HepG2 (cell line): Measurements from ENCODE around the gene BPIFB2. TPM values are rescaled to one million over a fixed set of nuclear protein-coding genes. Genes with fewer than 3 reads are reported as not detected.

ENCODE experiments used
- ATAC-seq: fragments of 200-7000 bp; cut with Tn5 transposase; 3 replicates; pipeline ENCODE4 v1.9.1; 2020; ENCODE audit warnings: mild to moderate bottlenecking, moderate library complexity
- BruUV-seq: library from RNA; stranded (reverse); fragments of 400-500 nt; replicated peaks from 2 replicates; lab custom pipeline; 2021; lab: Mats Ljungman, UMichigan
- CTCF ChIA-PET: fragments of 300-600 bp; formaldehyde crosslinking; extraction: SDS; loops from one replicate; lab custom pipeline; 2021; ENCODE audit warnings: low total read pairs, inconsistent platforms, low intra/inter-chr PET ratio; lab: Yijun Ruan, JAX
- POLR2A ChIA-PET: fragments of 350-600 bp; sonication (Branson Sonifier 250); formaldehyde crosslinking; loops from one replicate; lab custom pipeline; 2020; ENCODE audit warnings: antibody characterized with exemption, inconsistent platforms; lab: Yijun Ruan, JAX
- DNase-seq: peaks from one replicate; pipeline ENCODE4 v3.0.0-alpha.2; 2015; ENCODE audit warnings: low spot score
- FAIRE-seq: peaks from 3 replicates; lab custom pipeline; 2011; peaks lifted over from hg19 to GRCh38; lab: Jason Lieb, UNC
- H2AFZ ChIP-seq: one replicate; pipeline ENCODE4 v1.6.1; 2011; ENCODE audit warnings: low read length, inconsistent platforms
- H3K27ac ChIP-seq: fragments of 300-600 bp; 3 replicates; pipeline ENCODE4 v1.8.0; 2011; ENCODE audit warnings: mixed run types, mild to moderate bottlenecking, mixed read lengths, low read length, inconsistent platforms; ENCODE audit not compliant: insufficient read depth; ENCODE audit errors: extremely low read length
- H3K27me3 ChIP-seq, 2 experiments: fragments of 200-600 bp in 1 of 2; 2 replicates in 1 of 2; 3 replicates in 1 of 2; pipeline versions ENCODE4 v1.6.0 to v1.8.0; 2011; ENCODE audit warnings: low read length in 2 of 2, mild to moderate bottlenecking in 2 of 2, moderate library complexity in 2 of 2, inconsistent platforms in 1 of 2; ENCODE audit not compliant: insufficient read depth in 2 of 2, control insufficient read depth in 1 of 2
- H3K36me3 ChIP-seq, 2 experiments: fragments of 200-600 bp in 1 of 2; replicated peaks in 1 of 2; 2 replicates in 1 of 2; 3 replicates in 1 of 2; pipeline versions ENCODE4 v1.5.1 to v1.8.0; 2011; ENCODE audit warnings: low read length in 2 of 2, inconsistent platforms in 1 of 2; ENCODE audit not compliant: insufficient read depth in 2 of 2, control insufficient read depth in 1 of 2
- H3K4me1 ChIP-seq: 2 replicates; pipeline ENCODE4 v1.5.1; 2012; ENCODE audit warnings: low read length, inconsistent platforms; ENCODE audit not compliant: insufficient read depth
- H3K4me2 ChIP-seq: 2 replicates; pipeline ENCODE4 v1.6.0; 2011; ENCODE audit warnings: low read depth, low read length, inconsistent platforms
- H3K4me3 ChIP-seq, 3 experiments: fragments of 200-600 bp in 1 of 3; sonication (generic), shearing (Covaris generic) in 1 of 3; replicated peaks in 1 of 3; 2 replicates each; pipeline ENCODE4 v1.5.1; 2011 to 2016; ENCODE audit warnings: low read length in 3 of 3, inconsistent platforms in 2 of 3, low read depth in 2 of 3, mild to moderate bottlenecking in 2 of 3, control low read depth in 1 of 3, mixed read lengths in 1 of 3; ENCODE audit not compliant: insufficient read depth in 1 of 3
- H3K79me2 ChIP-seq: one replicate; pipeline ENCODE4 v1.6.1; 2011; ENCODE audit warnings: low read length, inconsistent platforms; ENCODE audit not compliant: insufficient read depth
- H3K9ac ChIP-seq: 2 replicates; pipeline ENCODE4 v1.6.0; 2011; ENCODE audit warnings: mild to moderate bottlenecking, low read depth, low read length, inconsistent platforms; ENCODE audit not compliant: insufficient read depth
- H3K9me3 ChIP-seq: 2 replicates; pipeline ENCODE4 v1.5.1; 2012; ENCODE audit warnings: mild to moderate bottlenecking, low read length
- H4K20me1 ChIP-seq: 2 replicates; pipeline ENCODE4 v1.6.0; 2011; ENCODE audit warnings: inconsistent platforms, mild to moderate bottlenecking, low read length, moderate library complexity; ENCODE audit not compliant: insufficient read depth
- KLF16 ChIP-seq, 2 experiments: sonication (generic) in 1 of 2; formaldehyde crosslinking in 1 of 2; IDR thresholded peaks; 2 replicates each; pipeline versions ENCODE4 v1.6.1 to v1.8.0; 2016 to 2023; ENCODE audit warnings: missing genetic modification reagents in 2 of 2, missing compliant biosample characterization in 1 of 2
- SKIL ChIP-seq: sonication (generic); formaldehyde crosslinking; IDR thresholded peaks from 2 replicates; pipeline ENCODE4 v1.8.0; 2022; ENCODE audit warnings: missing genetic modification reagents, mild to moderate bottlenecking, moderate library complexity, borderline replicate concordance
- YEATS4 ChIP-seq: sonication (generic); formaldehyde crosslinking; IDR thresholded peaks from 2 replicates; pipeline ENCODE4 v1.4.0; 2020; ENCODE audit warnings: missing genetic modification reagents, borderline replicate concordance
- ZBTB8A ChIP-seq: sonication (generic); formaldehyde crosslinking; IDR thresholded peaks from 2 replicates; pipeline ENCODE4 v1.4.0; 2020; ENCODE audit warnings: mild to moderate bottlenecking, low read depth, missing genetic modification reagents, borderline replicate concordance
- ZNF225 ChIP-seq: sonication (generic); formaldehyde crosslinking; IDR thresholded peaks from 2 replicates; pipeline ENCODE4 v1.4.0; 2020; ENCODE audit warnings: mild to moderate bottlenecking, missing genetic modification reagents
- ZNF230 ChIP-seq: sonication (generic); formaldehyde crosslinking; IDR thresholded peaks from 2 replicates; pipeline ENCODE4 v1.4.0; 2020; ENCODE audit warnings: mild to moderate bottlenecking, missing genetic modification reagents
- ZNF232 ChIP-seq: sonication (generic); formaldehyde crosslinking; IDR thresholded peaks from 2 replicates; pipeline ENCODE4 v1.4.0; 2020; ENCODE audit warnings: missing genetic modification reagents, borderline replicate concordance
- ZNF430 ChIP-seq: sonication (generic); formaldehyde crosslinking; IDR thresholded peaks from 2 replicates; pipeline ENCODE4 v1.9.0; 2021; ENCODE audit warnings: mild to moderate bottlenecking, missing genetic modification reagents
- ZNF503 ChIP-seq: sonication (generic); formaldehyde crosslinking; IDR thresholded peaks from 2 replicates; pipeline ENCODE4 v1.4.0; 2020; ENCODE audit warnings: missing genetic modification reagents
- ZNF607 ChIP-seq: sonication (generic); formaldehyde crosslinking; IDR thresholded peaks from 2 replicates; pipeline ENCODE4 v1.5.1; 2020; ENCODE audit warnings: missing genetic modification reagents, mild to moderate bottlenecking, borderline replicate concordance
- ZNF614 ChIP-seq: IDR thresholded peaks from 2 replicates; pipeline ENCODE4 v1.6.1; 2018; ENCODE audit warnings: missing biosample characterization, missing genetic modification reagents, inconsistent platforms, borderline replicate concordance
- ZNF687 ChIP-seq: sonication (generic); formaldehyde crosslinking; IDR thresholded peaks from 2 replicates; pipeline ENCODE4 v1.5.1; 2020; ENCODE audit warnings: mild to moderate bottlenecking, missing genetic modification reagents, moderate library complexity
- WGBS: methylation state at CpG from one replicate; pipeline ENCODE4 v1.1.6; 2017; ENCODE audit warnings: low lambda C conversion rate; 5-methylcytosine and 5-hydroxymethylcytosine counted together
- in situ Hi-C: cut with HindIII; loops from 2 replicates; pipeline ENCODE4 v1.10.0; 2017; ENCODE audit warnings: low pct_unique_long_range_greater_than_20kb; ENCODE audit not compliant: extremely low pct_ligation_motif_present
- intact Hi-C: fragments of 100-400 bp; cut with micrococcal nuclease; formaldehyde crosslinking; loops from one replicate; pipeline ENCODE4 v1.10.0; 2022; ENCODE audit not compliant: unreplicated experiment
- polyA plus RNA-seq, 8 experiments: library from polyadenylated mRNA; depleted of rRNA in 3 of 8; stranded (reverse) in 7 of 8; unstranded in 1 of 8; fragments of >200 nt; fragmentation: Illumina TruSeq in 4 of 8; extraction: Trizol in 4 of 8; gene quantifications; 2 replicates each; pipeline versions ENCODE4 v1.2.1 to v1.2.3, GENCODE V29; 2011 to 2016; ENCODE audit warnings: low read depth in 4 of 8, missing spikeins in 1 of 8, mixed read lengths in 1 of 8; ENCODE audit not compliant: insufficient read depth in 1 of 8
- total RNA-seq, 5 experiments: library from RNA; depleted of rRNA; stranded (reverse); fragments of >200 nt; fragmentation: Illumina TruSeq; extraction: Trizol; gene quantifications; 2 replicates each; pipeline ENCODE4 v1.2.3, GENCODE V29; 2016; ENCODE audit warnings: low read depth in 1 of 5

Gene BPIFB2
- total and polyA plus RNA-seq, 2 of the 13 experiments (the other 11 are each of a cell fraction or from before 2014, with no cell fraction given), result 54.5 to 902 TPM

GRCh38 chr20:32972181-32973076 is 35.1 kb upstream of the BPIFB2 start (continued):
- TF ChIP-seq ZNF687 (CRISPR knock-in tag) (peak; percentile 38), ZNF230 (0 out of 2 replicates have a peak, but pooled peaks have one; percentile 24), ZNF614 (CRISPR knock-in tag) (no peak)

GRCh38 chr20:32973077-32973717 is 34.3 kb upstream of the BPIFB2 start:
- CTCF ChIA-PET, result no interaction called here
- Histone ChIP-seq H3K4me1 (peaks cover 68% of the 10 kb centered on the region), H3K27ac (no peak overlapping the region), H2AFZ (no peak overlapping the region), H3K79me2 (no peaks in the 10 kb centered on the region), H3K9ac (no peak overlapping the region), H3K27me3 (peaks cover 3 to 24% of the 10 kb centered on the region in 2 experiments; a peak in 4 of 5 replicates), H3K9me3 (no peaks in the 10 kb centered on the region), H4K20me1 (no peaks in the 10 kb centered on the region), H3K36me3 (no peaks in the 10 kb centered on the region), H3K4me3 (no peak overlapping the region), H3K4me2 (no peak overlapping the region)
- no peak for DNase-seq
- intact Hi-C loops, result no loop called here
- in situ Hi-C loops, result no loop called here
- 75% methylated on average over 10 of the region's 10 CpGs for WGBS
- ATAC-seq, result no peak
- FAIRE-seq, result no peak
- BruUV-seq, result no TSS peak
- POLR2A ChIA-PET, result no interaction called here
- TF ChIP-seq ZNF430 (no peak), ZNF232 (CRISPR knock-in tag) (no peak), YEATS4 (no peak), ZBTB8A (no peak), ZNF503 (CRISPR knock-in tag) (no peak), ZNF225 (CRISPR knock-in tag) (no peak), ZNF607 (0 out of 2 replicates have a peak, but pooled peaks have one; percentile 12), SKIL (no peak), KLF16 (CRISPR knock-in tag; IDR thresholded peaks at IDR 0.05) (no peak)
